ENCODE data around the gene ZNF182. TPM values are rescaled to one million over a fixed set of nuclear protein-coding genes. Genes with fewer than 3 reads are reported as not detected.
"Not testable (repeated sequence)": the region's sequence is repeated elsewhere in the genome, so short reads cannot be mapped to it uniquely, and the experiment has no call there.

ZNF182 gene
- polyA plus RNA-seq, 6 donors from 2014 or later, result 3.0 to 9.4 (median 6.1) TPM; not detected in 1

DNA sequence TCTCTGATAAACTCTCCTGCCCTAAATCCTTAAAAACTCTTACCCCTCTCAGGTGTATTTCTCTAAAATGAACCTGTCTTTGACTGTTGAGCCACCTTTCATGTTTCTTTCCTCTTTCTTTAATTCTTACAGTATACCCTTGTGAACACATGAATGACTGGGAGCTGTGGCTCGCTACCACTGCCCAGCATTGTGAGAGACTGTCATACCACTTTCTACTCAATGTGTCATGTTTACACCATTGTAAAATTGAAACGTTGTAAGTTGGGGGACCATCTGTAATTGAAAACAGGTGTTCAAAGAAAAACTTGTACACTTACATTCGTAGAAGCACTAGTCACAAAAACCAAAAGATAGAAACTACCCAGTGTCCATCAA, 66.9 kb downstream of the ZNF182 start:
- H3K36me3 Mint-ChIP-seq, result no peaks in the 10 kb centered on the region
- peak overlapping the region; percentile 49 to 91 (median 80) for H3K4me3 Mint-ChIP-seq
- DNase-seq (no peak), ATAC-seq (ENCODE audit: low read depth in 2 of 2) (no peak)
- H3K27me3 Mint-ChIP-seq, result no peaks in the 10 kb centered on the region
- peaks cover 0 to 5% (median 3%) of the 10 kb centered on the region in 3 donors for H3K4me1 Mint-ChIP-seq
- H3K27ac Mint-ChIP-seq, result peak overlapping the region in 1 of 6 donors; percentile 83
- peaks cover 0 to 5% (median 0%) of the 10 kb centered on the region in 7 donors for H3K9me3 Mint-ChIP-seq

DNA sequence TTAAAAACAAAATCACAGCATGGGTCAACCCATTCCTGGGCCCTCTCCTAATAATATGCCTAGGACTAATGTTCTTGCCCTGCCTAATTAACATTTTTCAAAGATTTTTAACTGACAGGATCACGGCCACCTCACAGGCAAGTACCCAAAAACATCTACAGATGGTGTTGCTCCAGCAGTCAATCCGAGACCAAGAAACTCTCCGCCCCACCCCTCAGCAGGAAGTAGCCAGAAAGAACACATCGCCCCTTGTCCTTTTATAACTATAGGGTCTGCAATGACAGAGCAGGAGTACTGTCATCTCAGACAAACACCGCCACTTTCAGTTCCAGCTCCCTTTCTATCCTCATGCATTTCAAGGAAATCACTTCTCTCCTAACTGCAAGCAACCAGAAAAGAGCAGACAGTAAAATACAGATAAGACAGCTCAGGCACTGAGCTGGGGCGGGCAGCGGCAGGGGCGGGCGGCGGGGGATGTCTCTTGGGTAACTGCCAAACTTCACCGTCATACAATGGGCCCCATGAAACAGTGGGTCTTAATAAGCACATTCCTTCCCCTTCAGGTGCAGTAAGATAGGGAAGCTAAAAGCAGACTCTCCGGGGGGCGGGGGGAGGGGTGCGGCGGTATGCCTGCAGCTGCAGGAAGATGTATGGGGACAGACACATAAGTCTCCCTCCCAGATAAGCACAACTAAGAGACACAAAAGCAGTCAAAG, 67.4 kb downstream of the ZNF182 start:
- Mint-ChIP-seq H3K4me1 (peaks cover 0 to 5% (median 3%) of the 10 kb centered on the region in 3 donors), H3K9me3 (peaks cover 0 to 5% (median 0%) of the 10 kb centered on the region in 7 donors), H3K27me3 (no peaks in the 10 kb centered on the region), H3K4me3 (peak overlapping the region; percentile 49 to 91 (median 80)), H3K36me3 (no peaks in the 10 kb centered on the region), H3K27ac (peak overlapping the region in 5 of 6 donors; percentile 58 to 83 (median 71))
- DNase-seq, result peak; percentile 8
- peak; percentile 84 to 86 for ATAC-seq (ENCODE audit: low read depth in 2 of 2)

DNA sequence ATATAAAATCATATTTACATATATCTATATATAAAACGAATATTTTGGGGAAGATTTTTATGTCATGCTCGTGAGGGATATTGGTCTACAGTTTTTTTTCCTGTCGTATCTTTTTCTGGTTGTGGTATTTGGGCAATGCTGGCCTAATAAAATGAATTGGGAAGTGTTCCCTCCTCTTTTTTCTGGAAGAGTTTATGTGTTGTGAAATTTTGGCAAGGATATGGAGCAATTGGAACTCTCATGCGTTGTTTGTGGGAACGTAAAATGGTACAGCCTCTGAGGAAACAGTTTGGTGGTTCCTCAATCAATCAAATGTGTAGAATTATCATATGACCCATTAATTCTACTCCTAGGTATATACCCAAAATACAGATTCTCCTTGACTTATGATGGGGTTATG, 69.8 kb downstream of the ZNF182 start:
- Mint-ChIP-seq H3K4me1 (peaks cover 0 to 5% (median 3%) of the 10 kb centered on the region in 3 donors), H3K27me3 (no peaks in the 10 kb centered on the region), H3K27ac (no peak overlapping the region), H3K4me3 (peak overlapping the region in 1 of 8 donors; percentile 30), H3K9me3 (peaks cover 0 to 3% (median 0%) of the 10 kb centered on the region in 7 donors), H3K36me3 (no peaks in the 10 kb centered on the region)
- no peak for DNase-seq
- no peak for ATAC-seq (ENCODE audit: low read depth in 2 of 2)

DNA sequence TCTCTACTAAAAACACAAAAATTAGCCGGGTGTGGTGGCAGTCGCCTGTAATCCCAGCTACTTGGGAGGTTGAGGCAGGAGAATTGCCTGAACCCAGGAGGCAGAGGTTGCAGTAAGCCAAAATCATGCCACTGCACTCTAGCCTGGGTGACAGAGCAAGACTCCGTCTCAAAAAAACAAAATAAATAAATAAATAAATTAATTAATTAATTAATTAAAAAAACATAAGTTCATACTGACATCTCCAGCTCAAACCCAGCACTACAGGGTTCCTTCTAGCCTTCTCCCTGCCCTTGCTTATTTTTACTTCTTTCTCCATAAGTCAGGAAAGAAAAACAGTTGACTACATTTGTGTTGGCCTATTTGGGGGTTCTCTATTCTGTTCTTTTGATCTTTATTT, 71.8 kb downstream of the ZNF182 start:
- H3K9me3 Mint-ChIP-seq; H3K27me3 Mint-ChIP-seq; H3K36me3 Mint-ChIP-seq; H3K4me3 Mint-ChIP-seq; ATAC-seq (ENCODE audit: low read depth in 2 of 2); H3K27ac Mint-ChIP-seq; DNase-seq: not testable (repeated sequence)
- H3K4me1 Mint-ChIP-seq, result peaks cover 9 to 14% (median 13%) of the 10 kb centered on the region in 3 donors

DNA sequence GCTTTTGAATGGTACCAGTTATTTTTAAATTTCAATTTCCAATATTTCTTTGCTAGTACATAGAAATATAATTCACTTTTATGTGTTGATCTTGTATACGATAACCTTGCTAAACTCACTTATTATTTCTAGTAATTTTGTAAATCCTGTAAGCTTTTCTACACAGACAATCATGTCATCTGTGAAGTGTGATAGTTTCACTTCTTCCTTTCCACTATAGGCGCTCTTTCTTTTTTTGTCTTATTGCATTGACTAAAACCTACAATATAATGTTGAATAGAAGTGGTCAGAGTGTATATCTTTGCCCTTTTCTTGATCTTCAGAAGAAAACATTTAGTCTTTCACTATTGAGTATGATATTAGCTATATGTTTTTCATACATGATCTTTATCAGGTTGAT, 76.6 kb downstream of the ZNF182 start:
- peak overlapping the region in 5 of 8 donors; percentile 9 to 71 (median 36) for H3K4me3 Mint-ChIP-seq
- no peaks in the 10 kb centered on the region for H3K27me3 Mint-ChIP-seq
- H3K9me3 Mint-ChIP-seq, result peaks cover 0 to 1% (median 0%) of the 10 kb centered on the region in 7 donors
- no peak for DNase-seq
- H3K36me3 Mint-ChIP-seq, result no peaks in the 10 kb centered on the region
- peak overlapping the region in 2 of 6 donors; percentile 46 to 58 for H3K27ac Mint-ChIP-seq
- peak; percentile 49 to 50 for ATAC-seq (ENCODE audit: low read depth in 2 of 2)
- peaks cover 4 to 16% (median 14%) of the 10 kb centered on the region in 3 donors for H3K4me1 Mint-ChIP-seq

Other genes with a start within 250 kb of the ZNF182 start
- 1 to 10 TPM in 5 of 6 donors, not detected in 1; 3.4 to 6.3 (median 5.2) TPM for gene ZNF81, start 167.1 kb downstream of the ZNF182 start, polyA plus RNA-seq (ENCODE audit: low read depth in 6 of 6)
- under 1 TPM in 1 of 6 donors, not detected in 5; 0.87 TPM for gene SPACA5, start 3.0 kb upstream of the ZNF182 start, polyA plus RNA-seq (ENCODE audit: low read depth in 6 of 6)
- 1 to 10 TPM in 5 of 6 donors, under 1 TPM in 1; 0.87 to 4.8 (median 2.9) TPM for gene ZNF630, start 67.7 kb upstream of the ZNF182 start, polyA plus RNA-seq (ENCODE audit: low read depth in 6 of 6)
- not detected for gene SPACA5B, start 126.6 kb upstream of the ZNF182 start, polyA plus RNA-seq (ENCODE audit: low read depth in 6 of 6)
- gene SSX5, start 192.8 kb upstream of the ZNF182 start, polyA plus RNA-seq (ENCODE audit: low read depth in 6 of 6), result not detected

Data from naive B cell (primary cell).